ENCODE data around the gene PEMT.

Gene PEMT

GRCh38 chr17:17528696-17529652 is 62.5 kb downstream of the PEMT start:
- no peak for DNase-seq

- DNase-seq, result no peak
These were observed 63.5 kb downstream of the PEMT start for GRCh38 chr17:17527956-17528500.

- DNase-seq, result no peak
These were observed 64.0 kb downstream of the PEMT start for GRCh38 chr17:17527534-17527933.

GRCh38 chr17:17526369-17526768 is 65.1 kb downstream of the PEMT start:
- no peak for DNase-seq

- no peak for DNase-seq
These were observed 65.6 kb downstream of the PEMT start for GRCh38 chr17:17525956-17526355.

- no peak for DNase-seq
These were observed 66.2 kb downstream of the PEMT start for GRCh38 chr17:17525311-17525710.

GRCh38 chr17:17523731-17524490 is 67.6 kb downstream of the PEMT start:
- DNase-seq, result no peak

- peak; percentile 31 for DNase-seq
These were observed 68.3 kb downstream of the PEMT start for GRCh38 chr17:17523001-17523730.

- DNase-seq, result no peak
These were observed 70.8 kb downstream of the PEMT start for GRCh38 chr17:17520599-17521232.

- DNase-seq, result no peak
These were observed 71.6 kb downstream of the PEMT start for GRCh38 chr17:17519886-17520285.

- DNase-seq, result no peak
These were observed 72.6 kb downstream of the PEMT start for GRCh38 chr17:17518951-17519350.

GRCh38 chr17:17518014-17518413 is 73.5 kb downstream of the PEMT start:
- DNase-seq, result no peak

- no peak for DNase-seq
These were observed 74.4 kb downstream of the PEMT start for GRCh38 chr17:17516941-17517720.

- peak; percentile 70 for DNase-seq
These were observed 75.3 kb downstream of the PEMT start for GRCh38 chr17:17515934-17516930.

GRCh38 chr17:17514993-17515933 is 76.2 kb downstream of the PEMT start:
- no peak for DNase-seq

- DNase-seq, result peak; percentile 34
These were observed 77.0 kb downstream of the PEMT start for GRCh38 chr17:17514361-17514992.

- no peak for DNase-seq
These were observed 77.9 kb downstream of the PEMT start for GRCh38 chr17:17513626-17514025.

- no peak for DNase-seq
These were observed 78.6 kb downstream of the PEMT start for GRCh38 chr17:17512866-17513265.
